ENCODE results near the gene ARHGAP45. TPM values are rescaled to one million over a fixed set of nuclear protein-coding genes. Genes with fewer than 3 reads are reported as not detected.

ARHGAP45 gene
- total and polyA plus RNA-seq, 2 experiments from 2014 or later, result 24.7 to 71.8 TPM

- no peaks in the 10 kb centered on the region; the same call in 1 of the 2 replicates for H3K4me1 ChIP-seq (ENCODE audit: insufficient read depth)
- Mint-ChIP-seq H3K27me3 (ENCODE audit: insufficient read depth, low read depth, poor library complexity) (peaks cover 21% of the 10 kb centered on the region), H3K27ac (no peak overlapping the region), H3K4me1 (no peaks in the 10 kb centered on the region), H3K4me3 (no peak overlapping the region), H3K36me3 (ENCODE audit: low read depth) (peaks cover 53% of the 10 kb centered on the region), H3K9me3 (no peaks in the 10 kb centered on the region; the same call in 2 of the 3 replicates)
- H3K36me3 ChIP-seq (ENCODE audit: insufficient read depth), result no peaks in the 10 kb centered on the region; the same call in 1 of the 2 replicates
- peaks cover 37% of the 10 kb centered on the region; the same call in 1 of the 2 replicates for H3F3A ChIP-seq (replicated peaks; ENCODE audit: low read depth)
- no peaks in the 10 kb centered on the region for H3K79me2 ChIP-seq (replicated peaks; ENCODE audit: insufficient read depth)
- H4K20me1 ChIP-seq (replicated peaks; ENCODE audit: insufficient read depth), result peaks cover 3% of the 10 kb centered on the region; the same call in 1 of the 2 replicates
- H3K4me2 ChIP-seq, result no peak overlapping the region
- no peak for DNase-seq (ENCODE audit: low spot score)
- no peak overlapping the region for H2AFZ ChIP-seq
- no peak for ATAC-seq
- no peak overlapping the region for H3K27ac ChIP-seq (ENCODE audit: low read depth)
- H3K27me3 ChIP-seq (ENCODE audit: insufficient read depth), result no peaks in the 10 kb centered on the region
- no peaks in the 10 kb centered on the region for H3K9me2 ChIP-seq (ENCODE audit: insufficient read depth)
- TF ChIP-seq POLR2AphosphoS5 (IDR thresholded peaks at IDR 0.05; ENCODE audit: low read depth), result peak; percentile 15; the same call in 1 of the 2 replicates
- no peak for TF ChIP-seq CTCF (conservative IDR thresholded peaks at IDR 0.05; ENCODE audit: low read depth in 2 of 2)
- TF ChIP-seq CREB1 (CRISPR knock-in tag; IDR thresholded peaks at IDR 0.05; ENCODE audit: low read depth), result no peak
- TF ChIP-seq JUNB (IDR thresholded peaks at IDR 0.05; ENCODE audit: unreplicated experiment), result no peak
- TF ChIP-seq ZNF331 (CRISPR knock-in tag; IDR thresholded peaks at IDR 0.05; ENCODE audit: low read depth), result no peak
- no peak for TF ChIP-seq ZNF462 (CRISPR knock-in tag; IDR thresholded peaks at IDR 0.05)
- no peak for TF ChIP-seq REST (IDR thresholded peaks at IDR 0.05; ENCODE audit: unreplicated experiment)
- TF ChIP-seq ETS1 (IDR thresholded peaks at IDR 0.05), result no peak
- no peak for TF ChIP-seq STAT1 (IDR thresholded peaks at IDR 0.05; ENCODE audit: unreplicated experiment)
- no peak overlapping the region for H3K4me3 ChIP-seq
Observed at GRCh38 chr19:1084024-1084868, 17.3 kb downstream of the ARHGAP45 start.
